GM12874 (cell line): ENCODE measurements around the gene DDX39B.

Source experiments
- TF ChIP-seq, protein P1 (sequence below): IDR thresholded peaks from 2 replicates; pipeline ENCODE4 v1.5.1; 2011; ENCODE audit warnings: low read depth, mild to moderate bottlenecking, control low read depth, low read length, moderate library complexity; ENCODE audit not compliant: insufficient read depth

DDX39B gene

GRCh38 chr6:31578184-31579118 lies 36.6 kb upstream of the DDX39B start:
- TF ChIP-seq, protein P1, sequence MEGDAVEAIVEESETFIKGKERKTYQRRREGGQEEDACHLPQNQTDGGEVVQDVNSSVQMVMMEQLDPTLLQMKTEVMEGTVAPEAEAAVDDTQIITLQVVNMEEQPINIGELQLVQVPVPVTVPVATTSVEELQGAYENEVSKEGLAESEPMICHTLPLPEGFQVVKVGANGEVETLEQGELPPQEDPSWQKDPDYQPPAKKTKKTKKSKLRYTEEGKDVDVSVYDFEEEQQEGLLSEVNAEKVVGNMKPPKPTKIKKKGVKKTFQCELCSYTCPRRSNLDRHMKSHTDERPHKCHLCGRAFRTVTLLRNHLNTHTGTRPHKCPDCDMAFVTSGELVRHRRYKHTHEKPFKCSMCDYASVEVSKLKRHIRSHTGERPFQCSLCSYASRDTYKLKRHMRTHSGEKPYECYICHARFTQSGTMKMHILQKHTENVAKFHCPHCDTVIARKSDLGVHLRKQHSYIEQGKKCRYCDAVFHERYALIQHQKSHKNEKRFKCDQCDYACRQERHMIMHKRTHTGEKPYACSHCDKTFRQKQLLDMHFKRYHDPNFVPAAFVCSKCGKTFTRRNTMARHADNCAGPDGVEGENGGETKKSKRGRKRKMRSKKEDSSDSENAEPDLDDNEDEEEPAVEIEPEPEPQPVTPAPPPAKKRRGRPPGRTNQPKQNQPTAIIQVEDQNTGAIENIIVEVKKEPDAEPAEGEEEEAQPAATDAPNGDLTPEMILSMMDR = no peak

GRCh38 chr6:31577579-31577966 lies 35.8 kb upstream of the DDX39B start:
- TF ChIP-seq, protein P1 = no peak

DNA sequence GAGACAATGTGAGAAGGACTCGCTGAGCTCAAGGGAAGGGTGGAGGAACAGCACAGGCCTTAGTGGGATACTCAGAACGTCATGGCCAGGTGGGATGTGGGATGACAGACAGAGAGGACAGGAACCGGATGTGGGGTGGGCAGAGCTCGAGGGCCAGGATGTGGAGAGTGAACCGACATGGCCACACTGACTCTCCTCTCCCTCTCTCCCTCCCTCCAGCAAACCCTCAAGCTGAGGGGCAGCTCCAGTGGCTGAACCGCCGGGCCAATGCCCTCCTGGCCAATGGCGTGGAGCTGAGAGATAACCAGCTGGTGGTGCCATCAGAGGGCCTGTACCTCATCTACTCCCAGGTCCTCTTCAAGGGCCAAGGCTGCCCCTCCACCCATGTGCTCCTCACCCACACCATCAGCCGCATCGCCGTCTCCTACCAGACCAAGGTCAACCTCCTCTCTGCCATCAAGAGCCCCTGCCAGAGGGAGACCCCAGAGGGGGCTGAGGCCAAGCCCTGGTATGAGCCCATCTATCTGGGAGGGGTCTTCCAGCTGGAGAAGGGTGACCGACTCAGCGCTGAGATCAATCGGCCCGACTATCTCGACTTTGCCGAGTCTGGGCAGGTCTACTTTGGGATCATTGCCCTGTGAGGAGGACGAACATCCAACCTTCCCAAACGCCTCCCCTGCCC lies 35.2 kb upstream of the DDX39B start:
- TF ChIP-seq, protein P1 = no peak

- TF ChIP-seq, protein P1 = no peak
These were observed 34.3 kb upstream of the DDX39B start for GRCh38 chr6:31575952-31576685.

DNA sequence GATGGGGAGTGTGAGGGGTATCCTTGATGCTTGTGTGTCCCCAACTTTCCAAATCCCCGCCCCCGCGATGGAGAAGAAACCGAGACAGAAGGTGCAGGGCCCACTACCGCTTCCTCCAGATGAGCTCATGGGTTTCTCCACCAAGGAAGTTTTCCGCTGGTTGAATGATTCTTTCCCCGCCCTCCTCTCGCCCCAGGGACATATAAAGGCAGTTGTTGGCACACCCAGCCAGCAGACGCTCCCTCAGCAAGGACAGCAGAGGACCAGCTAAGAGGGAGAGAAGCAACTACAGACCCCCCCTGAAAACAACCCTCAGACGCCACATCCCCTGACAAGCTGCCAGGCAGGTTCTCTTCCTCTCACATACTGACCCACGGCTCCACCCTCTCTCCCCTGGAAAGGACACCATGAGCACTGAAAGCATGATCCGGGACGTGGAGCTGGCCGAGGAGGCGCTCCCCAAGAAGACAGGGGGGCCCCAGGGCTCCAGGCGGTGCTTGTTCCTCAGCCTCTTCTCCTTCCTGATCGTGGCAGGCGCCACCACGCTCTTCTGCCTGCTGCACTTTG lies 33.6 kb upstream of the DDX39B start, which contains the start of gene TNF:
TSS of gene TNF (plus strand) at position 231 of the 567 bp plus-strand sequence. CDS start at position 408, 177 bp downstream.
- TF ChIP-seq, protein P1 = no peak

DNA sequence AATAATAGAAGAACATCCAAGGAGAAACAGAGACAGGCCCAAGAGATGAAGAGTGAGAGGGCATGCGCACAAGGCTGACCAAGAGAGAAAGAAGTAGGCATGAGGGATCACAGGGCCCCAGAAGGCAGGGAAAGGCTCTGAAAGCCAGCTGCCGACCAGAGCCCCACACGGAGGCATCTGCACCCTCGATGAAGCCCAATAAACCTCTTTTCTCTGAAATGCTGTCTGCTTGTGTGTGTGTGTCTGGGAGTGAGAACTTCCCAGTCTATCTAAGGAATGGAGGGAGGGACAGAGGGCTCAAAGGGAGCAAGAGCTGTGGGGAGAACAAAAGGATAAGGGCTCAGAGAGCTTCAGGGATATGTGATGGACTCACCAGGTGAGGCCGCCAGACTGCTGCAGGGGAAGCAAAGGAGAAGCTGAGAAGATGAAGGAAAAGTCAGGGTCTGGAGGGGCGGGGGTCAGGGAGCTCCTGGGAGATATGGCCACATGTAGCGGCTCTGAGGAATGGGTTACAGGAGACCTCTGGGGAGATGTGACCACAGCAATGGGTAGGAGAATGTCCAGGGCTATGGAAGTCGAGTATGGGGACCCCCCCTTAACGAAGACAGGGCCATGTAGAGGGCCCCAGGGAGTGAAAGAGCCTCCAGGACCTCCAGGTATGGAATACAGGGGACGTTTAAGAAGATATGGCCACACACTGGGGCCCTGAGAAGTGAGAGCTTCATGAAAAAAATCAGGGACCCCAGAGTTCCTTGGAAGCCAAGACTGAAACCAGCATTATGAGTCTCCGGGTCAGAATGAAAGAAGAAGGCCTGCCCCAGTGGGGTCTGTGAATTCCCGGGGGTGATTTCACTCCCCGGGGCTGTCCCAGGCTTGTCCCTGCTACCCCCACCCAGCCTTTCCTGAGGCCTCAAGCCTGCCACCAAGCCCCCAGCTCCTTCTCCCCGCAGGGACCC lies 32.6 kb upstream of the DDX39B start:
- TF ChIP-seq, protein P1 = 0 out of 2 replicates have a peak, but pooled peaks have one; percentile 11
